GM12878 (cell line): Measurements from ENCODE around the gene PAPSS2. TPM values are rescaled to one million over a fixed set of nuclear protein-coding genes. Genes with fewer than 3 reads are reported as not detected.

ENCODE experiments used
- ATAC-seq: fragments of 200-7000 bp; cut with Tn5 transposase; 3 replicates; pipeline ENCODE4 v1.9.1; 2020; ENCODE audit warnings: mild to moderate bottlenecking, moderate library complexity
- BruUV-seq: library from RNA; stranded (reverse); fragments of 400-500 nt; replicated peaks from 2 replicates; lab custom pipeline; 2021; lab: Mats Ljungman, UMichigan
- CTCF ChIA-PET: fragments of 300-600 bp; sonication (Branson Sonifier 250); formaldehyde crosslinking; extraction: SDS; loops from one replicate; lab custom pipeline; 2021; ENCODE audit warnings: inconsistent platforms; lab: Yijun Ruan, JAX
- POLR2A ChIA-PET: fragments of 350-600 bp; formaldehyde crosslinking; extraction: SDS; loops from one replicate; lab custom pipeline; 2021; ENCODE audit warnings: inconsistent platforms; lab: Charles Lee
- RAD21 ChIA-PET: fragments of 300-600 bp; sonication (Branson Sonifier 250); formaldehyde crosslinking; loops from one replicate; lab custom pipeline; 2023; ENCODE audit warnings: antibody characterized with exemption; ENCODE audit not compliant: unreplicated experiment; lab: Charles Lee
- SMC1A ChIA-PET: fragments of 300-600 bp; sonication (Branson Sonifier 250); formaldehyde crosslinking; loops from one replicate; lab custom pipeline; 2023; ENCODE audit not compliant: unreplicated experiment, uncharacterized antibody; lab: Charles Lee
- DNase-seq: peaks from one replicate; pipeline ENCODE4 v3.0.0-alpha.2; 2011; ENCODE audit warnings: low read depth, low spot score
- FAIRE-seq: peaks from 3 replicates; lab custom pipeline; 2011; peaks lifted over from hg19 to GRCh38; lab: Jason Lieb, UNC
- H2AFZ ChIP-seq: 2 replicates; pipeline ENCODE4 v1.6.0; 2011; ENCODE audit warnings: low read depth, low read length, control low read depth; ENCODE audit not compliant: control insufficient read depth
- H3K27ac ChIP-seq: 2 replicates; pipeline ENCODE4 v1.5.1; 2011; ENCODE audit warnings: control low read depth; ENCODE audit not compliant: control insufficient read depth, insufficient read depth
- H3K27me3 ChIP-seq, 2 experiments: replicated peaks in 1 of 2; 2 replicates each; pipeline versions ENCODE4 v1.6.0 to v1.6.1; 2011; ENCODE audit warnings: low read length in 1 of 2; ENCODE audit not compliant: control insufficient read depth in 2 of 2, insufficient read depth in 2 of 2
- H3K36me3 ChIP-seq, 2 experiments: 2 replicates each; pipeline ENCODE4 v1.5.1; 2011; ENCODE audit warnings: low read length in 1 of 2; ENCODE audit not compliant: control insufficient read depth in 2 of 2, insufficient read depth in 2 of 2
- H3K4me1 ChIP-seq: 2 replicates; pipeline ENCODE4 v1.6.1; 2011; ENCODE audit warnings: mild to moderate bottlenecking, low read length, moderate library complexity, mixed read lengths; ENCODE audit not compliant: control insufficient read depth, insufficient read depth
- H3K4me2 ChIP-seq: 2 replicates; pipeline ENCODE4 v1.6.0; 2011; ENCODE audit warnings: control low read depth; ENCODE audit not compliant: control insufficient read depth, insufficient read depth
- H3K4me3 ChIP-seq: fragments of 200-600 bp; sonication (generic); 2 replicates; pipeline ENCODE4 v1.5.1; 2016
- H3K79me2 ChIP-seq: 2 replicates; pipeline ENCODE4 v1.6.0; 2011; ENCODE audit warnings: low read length; ENCODE audit not compliant: control insufficient read depth, insufficient read depth
- H3K9ac ChIP-seq: 2 replicates; pipeline ENCODE4 v1.8.0; 2011; ENCODE audit warnings: low read length, control low read depth, mixed read lengths; ENCODE audit not compliant: control insufficient read depth, insufficient read depth
- H3K9me3 ChIP-seq: replicated peaks from 3 replicates; pipeline ENCODE4 v1.5.1; 2011; ENCODE audit warnings: mild to moderate bottlenecking, low read length; ENCODE audit not compliant: control insufficient read depth, insufficient read depth
- H4K20me1 ChIP-seq: 2 replicates; pipeline ENCODE4 v1.6.0; 2011; ENCODE audit not compliant: control insufficient read depth, insufficient read depth
- BMI1 ChIP-seq: fragments of 450-650 bp; IDR thresholded peaks from 2 replicates; pipeline ENCODE4 v1.6.1; 2016; ENCODE audit warnings: mild to moderate bottlenecking, moderate library complexity, borderline replicate concordance
- CHD2 ChIP-seq: IDR thresholded peaks from 2 replicates; pipeline ENCODE4 v1.6.1; 2011; ENCODE audit warnings: low read depth, low read length, improper control_type of control experiment, borderline replicate concordance
- ETV6 ChIP-seq, 2 experiments: fragments of 450-650 bp in 1 of 2; IDR thresholded peaks in 1 of 2; conservative IDR thresholded peaks in 1 of 2; 2 replicates each; pipeline ENCODE4 v1.6.1; 2014; ENCODE audit warnings: antibody characterized with exemption in 1 of 2, borderline replicate concordance in 1 of 2, low read depth in 1 of 2, mild to moderate bottlenecking in 1 of 2, moderate library complexity in 1 of 2
- IKZF1 ChIP-seq: fragments of 450-650 bp; conservative IDR thresholded peaks from 2 replicates; pipeline ENCODE4 v1.6.1; 2017; ENCODE audit warnings: antibody characterized with exemption, mild to moderate bottlenecking
- MEF2A ChIP-seq: IDR thresholded peaks from 2 replicates; pipeline ENCODE4 v1.6.1; 2011; ENCODE audit warnings: low read depth, mild to moderate bottlenecking, low read length, moderate library complexity; ENCODE audit not compliant: insufficient read depth
- MTA2 ChIP-seq: fragments of 450-650 bp; IDR thresholded peaks from 2 replicates; pipeline ENCODE4 v1.6.1; 2016; ENCODE audit warnings: low read depth, mild to moderate bottlenecking, moderate library complexity
- POLR2AphosphoS5 ChIP-seq: IDR thresholded peaks from 2 replicates; pipeline ENCODE4 v1.6.1; 2011; ENCODE audit warnings: mild to moderate bottlenecking, low read length, inconsistent platforms
- RUNX3 ChIP-seq: IDR thresholded peaks from 2 replicates; pipeline ENCODE4 v1.6.1; 2012; ENCODE audit warnings: low read length, inconsistent platforms
- TCF12 ChIP-seq: IDR thresholded peaks from 2 replicates; pipeline ENCODE4 v1.6.1; 2011; ENCODE audit warnings: low read depth, mild to moderate bottlenecking, low read length
- WRNIP1 ChIP-seq: IDR thresholded peaks from 2 replicates; pipeline ENCODE4 v1.6.1; 2011; ENCODE audit warnings: low read depth, low read length, improper control_type of control experiment, borderline replicate concordance
- WGBS: methylation state at CpG from one replicate; pipeline ENCODE4 v1.1.6; 2016; ENCODE audit warnings: low lambda C conversion rate; ENCODE audit not compliant: insufficient replicate concordance, insufficient coverage; ENCODE audit errors: missing lambda C conversion rate; 5-methylcytosine and 5-hydroxymethylcytosine counted together
- in situ Hi-C: fragments of 300-500 bp; cut with MboI; formaldehyde crosslinking; loops from 9 replicates; pipeline ENCODE4 v1.14.3; 2018; ENCODE audit warnings: mixed read lengths
- intact Hi-C: fragments of 100-400 bp; cut with micrococcal nuclease; formaldehyde crosslinking; loops from one replicate; pipeline ENCODE4 v1.14.2; 2022; ENCODE audit not compliant: unreplicated experiment
- polyA plus RNA-seq, 11 experiments: library from polyadenylated mRNA; depleted of rRNA in 4 of 11; unstranded in 6 of 11; stranded (reverse) in 5 of 11; fragments of >200 nt; fragmentation: Nextera tagmentation in 4 of 11; fragmentation: Illumina TruSeq in 1 of 11; extraction: Ambion mirVana in 4 of 11; extraction: Trizol in 1 of 11; gene quantifications; 1 replicate in 1 of 11; 2 replicates in 10 of 11; pipeline versions ENCODE4 v1.2.1 to v1.2.3, GENCODE V29; 2011 to 2016; ENCODE audit warnings: inconsistent platforms in 2 of 11, missing spikeins in 2 of 11, low read depth in 1 of 11
- total RNA-seq, 4 experiments: library from RNA; depleted of rRNA in 3 of 4; stranded (reverse); fragments of >200 nt in 3 of 4; fragmentation: Illumina TruSeq in 1 of 4; extraction: Trizol in 1 of 4; gene quantifications; 2 replicates each; pipeline versions ENCODE4 v1.2.1 to v1.2.3, GENCODE V29; 2013 to 2021
- TF ChIP-seq, protein P1 (sequence below): IDR thresholded peaks from 2 replicates; pipeline ENCODE4 v1.6.1; 2012; ENCODE audit warnings: improper control_type of control experiment, low read depth, low read length; ENCODE audit not compliant: insufficient replicate concordance
- TF ChIP-seq, protein P2 (sequence below): IDR thresholded peaks from 2 replicates; pipeline ENCODE4 v1.6.1; 2011; ENCODE audit warnings: mild to moderate bottlenecking, low read depth, low read length, moderate library complexity; ENCODE audit not compliant: insufficient replicate concordance
- TF ChIP-seq, protein P3 (sequence below): IDR thresholded peaks from 2 replicates; pipeline ENCODE4 v1.6.1; 2012; ENCODE audit warnings: low read depth, low read length, improper control_type of control experiment
- TF ChIP-seq, protein P4 (sequence below): IDR thresholded peaks from 2 replicates; pipeline ENCODE4 v1.6.1; 2011; ENCODE audit warnings: low read depth, low read length, improper control_type of control experiment, borderline replicate concordance

PAPSS2 gene
- total and polyA plus RNA-seq, 10 of the 15 experiments (the other 5 are each of a cell fraction or from before 2014, with no cell fraction given), result 0.15 to 2.1 (median 0.37) TPM

GRCh38 chr10:87658858-87659555 lies 671 bp upstream of the PAPSS2 start:
- no peak; the same call in 2 of the 3 replicates for ATAC-seq
- in situ Hi-C loops (loop anchor here (5.0 kb wide), 1 partner anchor 73 kb away; no protein-coding TSS in a partner anchor), intact Hi-C loops (no loop called here)
- Histone ChIP-seq H2AFZ (no peak overlapping the region), H3K4me2 (peak overlapping the region; percentile 96; the same call in 1 of the 2 replicates), H3K27ac (no peak overlapping the region), H3K9me3 (no peaks in the 10 kb centered on the region), H3K79me2 (no peaks in the 10 kb centered on the region), H3K4me1 (no peaks in the 10 kb centered on the region; the same call in 1 of the 2 replicates), H4K20me1 (no peaks in the 10 kb centered on the region), H3K27me3 (peaks cover 3 to 4% of the 10 kb centered on the region in 2 experiments), H3K4me3 (peak overlapping the region; percentile 74; the same call in 1 of the 2 replicates), H3K9ac (no peak overlapping the region), H3K36me3 (no peaks in the 10 kb centered on the region)
- 79% methylated on average over 13 of the region's 15 CpGs for WGBS
- FAIRE-seq, result no peak
- ChIA-PET RAD21 (no interaction called here), POLR2A (interaction anchor here (0.5 to 0.6 kb wide), 2 partner anchors 144 to 719 kb away, joined by 3 read pairs; no protein-coding TSS in a partner anchor), SMC1A (interaction anchor here (1.7 kb wide), 1 partner anchor 730 kb away, joined by 5 read pairs; no protein-coding TSS in a partner anchor), CTCF (interaction anchor here (0.8 to 1.3 kb wide), 2 partner anchors 13 to 101 kb away, joined by 3 to 4 read pairs; no protein-coding TSS in a partner anchor)
- BruUV-seq, result no TSS peak
- DNase-seq, result no peak
- no peak for TF ChIP-seq ETV6 (conservative IDR thresholded peaks at IDR 0.05 in 1 of 2, IDR thresholded peaks at IDR 0.05 in 1 of 2; ENCODE audit: borderline replicate concordance in 1 of 2, low read depth in 1 of 2)
- no peak for TF ChIP-seq BMI1
- TF ChIP-seq CHD2, result no peak
- TF ChIP-seq, protein P1, sequence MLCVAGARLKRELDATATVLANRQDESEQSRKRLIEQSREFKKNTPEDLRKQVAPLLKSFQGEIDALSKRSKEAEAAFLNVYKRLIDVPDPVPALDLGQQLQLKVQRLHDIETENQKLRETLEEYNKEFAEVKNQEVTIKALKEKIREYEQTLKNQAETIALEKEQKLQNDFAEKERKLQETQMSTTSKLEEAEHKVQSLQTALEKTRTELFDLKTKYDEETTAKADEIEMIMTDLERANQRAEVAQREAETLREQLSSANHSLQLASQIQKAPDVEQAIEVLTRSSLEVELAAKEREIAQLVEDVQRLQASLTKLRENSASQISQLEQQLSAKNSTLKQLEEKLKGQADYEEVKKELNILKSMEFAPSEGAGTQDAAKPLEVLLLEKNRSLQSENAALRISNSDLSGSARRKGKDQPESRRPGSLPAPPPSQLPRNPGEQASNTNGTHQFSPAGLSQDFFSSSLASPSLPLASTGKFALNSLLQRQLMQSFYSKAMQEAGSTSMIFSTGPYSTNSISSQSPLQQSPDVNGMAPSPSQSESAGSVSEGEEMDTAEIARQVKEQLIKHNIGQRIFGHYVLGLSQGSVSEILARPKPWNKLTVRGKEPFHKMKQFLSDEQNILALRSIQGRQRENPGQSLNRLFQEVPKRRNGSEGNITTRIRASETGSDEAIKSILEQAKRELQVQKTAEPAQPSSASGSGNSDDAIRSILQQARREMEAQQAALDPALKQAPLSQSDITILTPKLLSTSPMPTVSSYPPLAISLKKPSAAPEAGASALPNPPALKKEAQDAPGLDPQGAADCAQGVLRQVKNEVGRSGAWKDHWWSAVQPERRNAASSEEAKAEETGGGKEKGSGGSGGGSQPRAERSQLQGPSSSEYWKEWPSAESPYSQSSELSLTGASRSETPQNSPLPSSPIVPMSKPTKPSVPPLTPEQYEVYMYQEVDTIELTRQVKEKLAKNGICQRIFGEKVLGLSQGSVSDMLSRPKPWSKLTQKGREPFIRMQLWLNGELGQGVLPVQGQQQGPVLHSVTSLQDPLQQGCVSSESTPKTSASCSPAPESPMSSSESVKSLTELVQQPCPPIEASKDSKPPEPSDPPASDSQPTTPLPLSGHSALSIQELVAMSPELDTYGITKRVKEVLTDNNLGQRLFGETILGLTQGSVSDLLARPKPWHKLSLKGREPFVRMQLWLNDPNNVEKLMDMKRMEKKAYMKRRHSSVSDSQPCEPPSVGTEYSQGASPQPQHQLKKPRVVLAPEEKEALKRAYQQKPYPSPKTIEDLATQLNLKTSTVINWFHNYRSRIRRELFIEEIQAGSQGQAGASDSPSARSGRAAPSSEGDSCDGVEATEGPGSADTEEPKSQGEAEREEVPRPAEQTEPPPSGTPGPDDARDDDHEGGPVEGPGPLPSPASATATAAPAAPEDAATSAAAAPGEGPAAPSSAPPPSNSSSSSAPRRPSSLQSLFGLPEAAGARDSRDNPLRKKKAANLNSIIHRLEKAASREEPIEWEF, result no peak
- TF ChIP-seq IKZF1, result no peak
- no peak for TF ChIP-seq RUNX3
- TF ChIP-seq, protein P2, sequence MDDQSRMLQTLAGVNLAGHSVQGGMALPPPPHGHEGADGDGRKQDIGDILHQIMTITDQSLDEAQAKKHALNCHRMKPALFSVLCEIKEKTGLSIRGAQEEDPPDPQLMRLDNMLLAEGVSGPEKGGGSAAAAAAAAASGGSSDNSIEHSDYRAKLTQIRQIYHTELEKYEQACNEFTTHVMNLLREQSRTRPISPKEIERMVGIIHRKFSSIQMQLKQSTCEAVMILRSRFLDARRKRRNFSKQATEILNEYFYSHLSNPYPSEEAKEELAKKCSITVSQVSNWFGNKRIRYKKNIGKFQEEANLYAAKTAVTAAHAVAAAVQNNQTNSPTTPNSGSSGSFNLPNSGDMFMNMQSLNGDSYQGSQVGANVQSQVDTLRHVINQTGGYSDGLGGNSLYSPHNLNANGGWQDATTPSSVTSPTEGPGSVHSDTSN, result no peak
- no peak for TF ChIP-seq POLR2AphosphoS5
- TF ChIP-seq, protein P3, sequence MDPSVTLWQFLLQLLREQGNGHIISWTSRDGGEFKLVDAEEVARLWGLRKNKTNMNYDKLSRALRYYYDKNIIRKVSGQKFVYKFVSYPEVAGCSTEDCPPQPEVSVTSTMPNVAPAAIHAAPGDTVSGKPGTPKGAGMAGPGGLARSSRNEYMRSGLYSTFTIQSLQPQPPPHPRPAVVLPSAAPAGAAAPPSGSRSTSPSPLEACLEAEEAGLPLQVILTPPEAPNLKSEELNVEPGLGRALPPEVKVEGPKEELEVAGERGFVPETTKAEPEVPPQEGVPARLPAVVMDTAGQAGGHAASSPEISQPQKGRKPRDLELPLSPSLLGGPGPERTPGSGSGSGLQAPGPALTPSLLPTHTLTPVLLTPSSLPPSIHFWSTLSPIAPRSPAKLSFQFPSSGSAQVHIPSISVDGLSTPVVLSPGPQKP, result no peak
- no peak for TF ChIP-seq TCF12
- no peak for TF ChIP-seq MEF2A
- TF ChIP-seq WRNIP1, result no peak
- TF ChIP-seq, protein P4, sequence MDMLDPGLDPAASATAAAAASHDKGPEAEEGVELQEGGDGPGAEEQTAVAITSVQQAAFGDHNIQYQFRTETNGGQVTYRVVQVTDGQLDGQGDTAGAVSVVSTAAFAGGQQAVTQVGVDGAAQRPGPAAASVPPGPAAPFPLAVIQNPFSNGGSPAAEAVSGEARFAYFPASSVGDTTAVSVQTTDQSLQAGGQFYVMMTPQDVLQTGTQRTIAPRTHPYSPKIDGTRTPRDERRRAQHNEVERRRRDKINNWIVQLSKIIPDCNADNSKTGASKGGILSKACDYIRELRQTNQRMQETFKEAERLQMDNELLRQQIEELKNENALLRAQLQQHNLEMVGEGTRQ, result no peak
- TF ChIP-seq MTA2, result no peak
